ENCODE results near the gene HP1BP3.

DNA sequence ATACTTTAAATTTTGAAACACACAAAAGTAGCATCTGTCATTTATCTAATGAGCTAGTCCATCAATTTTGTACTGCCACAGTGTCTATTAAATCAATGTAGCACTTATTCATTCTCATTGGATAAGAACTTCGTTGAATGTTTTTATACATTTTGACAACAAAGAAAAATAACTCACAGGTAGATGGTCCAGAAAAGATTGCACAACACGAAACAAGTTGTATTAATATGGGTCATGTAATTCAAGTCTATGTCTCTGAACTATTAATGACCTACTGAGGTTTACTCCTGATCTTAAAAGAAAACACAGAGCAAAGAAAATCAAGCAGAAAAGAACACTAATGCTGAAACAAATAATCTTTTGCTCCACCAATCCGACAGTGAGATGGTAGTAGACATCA, 15.3 kb downstream of the HP1BP3 start:
- TF ChIP-seq, protein P1, sequence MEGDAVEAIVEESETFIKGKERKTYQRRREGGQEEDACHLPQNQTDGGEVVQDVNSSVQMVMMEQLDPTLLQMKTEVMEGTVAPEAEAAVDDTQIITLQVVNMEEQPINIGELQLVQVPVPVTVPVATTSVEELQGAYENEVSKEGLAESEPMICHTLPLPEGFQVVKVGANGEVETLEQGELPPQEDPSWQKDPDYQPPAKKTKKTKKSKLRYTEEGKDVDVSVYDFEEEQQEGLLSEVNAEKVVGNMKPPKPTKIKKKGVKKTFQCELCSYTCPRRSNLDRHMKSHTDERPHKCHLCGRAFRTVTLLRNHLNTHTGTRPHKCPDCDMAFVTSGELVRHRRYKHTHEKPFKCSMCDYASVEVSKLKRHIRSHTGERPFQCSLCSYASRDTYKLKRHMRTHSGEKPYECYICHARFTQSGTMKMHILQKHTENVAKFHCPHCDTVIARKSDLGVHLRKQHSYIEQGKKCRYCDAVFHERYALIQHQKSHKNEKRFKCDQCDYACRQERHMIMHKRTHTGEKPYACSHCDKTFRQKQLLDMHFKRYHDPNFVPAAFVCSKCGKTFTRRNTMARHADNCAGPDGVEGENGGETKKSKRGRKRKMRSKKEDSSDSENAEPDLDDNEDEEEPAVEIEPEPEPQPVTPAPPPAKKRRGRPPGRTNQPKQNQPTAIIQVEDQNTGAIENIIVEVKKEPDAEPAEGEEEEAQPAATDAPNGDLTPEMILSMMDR (IDR thresholded peaks at IDR 0.05) = no peak
- TF ChIP-seq POLR2A (IDR thresholded peaks at IDR 0.05) = no peak
- no peak for TF ChIP-seq POLR2AphosphoS5 (IDR thresholded peaks at IDR 0.05; ENCODE audit: insufficient read depth in 1 of 2, low read depth in 1 of 2)
